Measurements from ENCODE around the gene NKAIN2.

NKAIN2 gene

DNA sequence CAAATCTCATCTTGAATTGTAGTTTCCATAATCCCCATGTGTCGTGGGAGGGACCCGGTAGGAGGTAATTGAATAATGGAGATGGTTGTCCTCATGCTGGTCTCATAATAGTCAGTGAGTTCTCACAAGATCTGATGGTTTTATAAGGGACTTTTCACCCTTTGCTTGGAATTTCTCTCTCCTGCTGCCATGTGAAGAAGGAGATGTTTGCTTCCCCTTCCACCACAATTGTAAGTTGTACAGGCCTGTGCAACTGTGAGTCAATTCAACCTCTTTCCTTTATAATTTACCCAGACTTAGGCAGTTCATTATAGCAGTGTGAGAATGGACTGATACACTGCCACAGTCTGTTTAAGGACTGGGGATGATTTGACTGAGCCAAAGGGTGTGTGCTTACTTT is 44.7 kb downstream of the NKAIN2 start:
- no peak overlapping the region for H3K4me3 ChIP-seq (ENCODE audit: low read depth, low read length)
- TF ChIP-seq, protein P1, sequence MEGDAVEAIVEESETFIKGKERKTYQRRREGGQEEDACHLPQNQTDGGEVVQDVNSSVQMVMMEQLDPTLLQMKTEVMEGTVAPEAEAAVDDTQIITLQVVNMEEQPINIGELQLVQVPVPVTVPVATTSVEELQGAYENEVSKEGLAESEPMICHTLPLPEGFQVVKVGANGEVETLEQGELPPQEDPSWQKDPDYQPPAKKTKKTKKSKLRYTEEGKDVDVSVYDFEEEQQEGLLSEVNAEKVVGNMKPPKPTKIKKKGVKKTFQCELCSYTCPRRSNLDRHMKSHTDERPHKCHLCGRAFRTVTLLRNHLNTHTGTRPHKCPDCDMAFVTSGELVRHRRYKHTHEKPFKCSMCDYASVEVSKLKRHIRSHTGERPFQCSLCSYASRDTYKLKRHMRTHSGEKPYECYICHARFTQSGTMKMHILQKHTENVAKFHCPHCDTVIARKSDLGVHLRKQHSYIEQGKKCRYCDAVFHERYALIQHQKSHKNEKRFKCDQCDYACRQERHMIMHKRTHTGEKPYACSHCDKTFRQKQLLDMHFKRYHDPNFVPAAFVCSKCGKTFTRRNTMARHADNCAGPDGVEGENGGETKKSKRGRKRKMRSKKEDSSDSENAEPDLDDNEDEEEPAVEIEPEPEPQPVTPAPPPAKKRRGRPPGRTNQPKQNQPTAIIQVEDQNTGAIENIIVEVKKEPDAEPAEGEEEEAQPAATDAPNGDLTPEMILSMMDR (IDR thresholded peaks at IDR 0.05; ENCODE audit: insufficient read depth, low read depth, low read length, missing control alignments), result no peak
- no peak for DNase-seq (ENCODE audit: low read depth)

DNA sequence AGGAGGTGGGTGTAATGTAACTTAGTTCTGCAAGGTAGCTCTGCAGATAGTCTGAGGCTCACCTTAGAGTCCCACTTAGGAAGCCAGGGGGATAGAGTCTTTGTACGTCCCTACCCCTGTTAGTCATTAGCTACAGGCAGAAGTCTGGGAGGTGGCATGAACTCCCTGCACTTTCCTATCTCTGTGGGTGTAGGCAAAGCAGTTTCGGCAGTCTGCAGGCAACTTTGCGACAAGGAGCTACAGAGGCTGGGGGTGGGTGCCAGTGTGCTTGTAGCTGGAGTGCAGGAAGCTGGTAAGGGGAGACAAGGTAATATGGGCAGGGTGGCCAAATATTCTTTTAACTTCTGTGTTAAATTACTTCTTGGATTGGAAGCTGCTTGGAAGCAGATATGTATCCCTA is 45.7 kb downstream of the NKAIN2 start:
- TF ChIP-seq, protein P1 (IDR thresholded peaks at IDR 0.05; ENCODE audit: insufficient read depth, low read depth, low read length, missing control alignments), result no peak
- H3K4me3 ChIP-seq (ENCODE audit: low read depth, low read length), result no peak overlapping the region
- DNase-seq (ENCODE audit: low read depth), result no peak

DNA sequence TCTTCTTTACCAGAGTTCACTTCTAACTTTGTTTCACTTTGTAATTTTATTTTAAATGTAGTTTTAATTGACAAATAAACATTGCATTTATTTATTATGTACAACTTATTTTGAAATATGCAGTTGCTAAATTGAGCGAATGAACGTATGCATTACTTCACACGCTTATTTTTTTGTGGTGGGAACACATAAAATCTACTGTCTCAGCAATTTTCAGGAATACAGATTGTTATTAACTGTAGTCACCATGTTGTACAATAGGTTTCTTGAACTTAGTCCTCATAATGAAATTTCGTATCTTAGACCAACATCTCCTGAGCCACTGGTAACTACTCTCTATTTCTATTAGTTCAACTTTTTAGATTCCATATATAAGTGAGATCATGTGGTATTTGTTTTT is 46.9 kb downstream of the NKAIN2 start:
- DNase-seq (ENCODE audit: low read depth), result no peak
- no peak overlapping the region for H3K4me3 ChIP-seq (ENCODE audit: low read depth, low read length)
- TF ChIP-seq, protein P1 (IDR thresholded peaks at IDR 0.05; ENCODE audit: insufficient read depth, low read depth, low read length, missing control alignments), result no peak

DNA sequence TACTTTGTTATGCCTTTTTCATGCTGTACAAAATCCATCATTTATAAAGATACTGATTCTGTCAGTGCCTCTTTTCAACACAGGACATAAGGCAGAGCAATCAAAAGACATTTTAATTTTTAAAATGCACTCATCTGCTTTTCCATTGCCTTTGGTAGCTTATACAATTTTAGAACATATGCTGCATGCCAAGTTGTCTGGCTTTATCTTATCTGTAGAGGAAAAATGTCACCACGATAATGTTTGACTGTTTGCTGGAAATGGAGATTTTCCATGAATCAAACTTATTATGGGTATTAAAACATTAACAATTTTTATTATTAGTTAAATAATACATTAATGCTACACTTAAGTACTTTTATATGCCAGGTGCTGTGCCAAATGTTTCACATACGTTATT is 50.5 kb downstream of the NKAIN2 start:
- no peak for DNase-seq (ENCODE audit: low read depth)
- no peak overlapping the region for H3K4me3 ChIP-seq (ENCODE audit: low read depth, low read length)
- TF ChIP-seq, protein P1 (IDR thresholded peaks at IDR 0.05; ENCODE audit: insufficient read depth, low read depth, low read length, missing control alignments), result no peak

DNA sequence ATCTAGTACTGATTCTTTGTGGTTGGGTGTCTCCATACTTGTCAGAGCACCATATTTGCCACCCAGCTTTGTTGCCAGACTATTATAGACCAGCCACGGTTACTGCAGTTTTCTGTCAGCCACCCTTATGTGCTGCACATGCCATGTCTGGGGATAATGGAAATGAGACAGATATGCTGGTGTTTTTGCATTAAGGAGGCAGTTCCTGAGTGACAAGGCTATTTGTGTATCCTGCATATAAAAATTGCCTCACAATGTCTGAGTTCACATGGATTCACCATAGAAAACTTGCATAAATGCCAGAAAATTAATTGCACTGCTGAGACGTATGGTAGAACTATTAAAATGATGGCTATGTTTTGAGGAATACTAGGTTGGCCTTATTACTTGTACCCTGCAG is 51.8 kb downstream of the NKAIN2 start:
- DNase-seq (ENCODE audit: low read depth), result no peak
- no peak overlapping the region for H3K4me3 ChIP-seq (ENCODE audit: low read depth, low read length)
- TF ChIP-seq, protein P1 (IDR thresholded peaks at IDR 0.05; ENCODE audit: insufficient read depth, low read depth, low read length, missing control alignments), result no peak

DNA sequence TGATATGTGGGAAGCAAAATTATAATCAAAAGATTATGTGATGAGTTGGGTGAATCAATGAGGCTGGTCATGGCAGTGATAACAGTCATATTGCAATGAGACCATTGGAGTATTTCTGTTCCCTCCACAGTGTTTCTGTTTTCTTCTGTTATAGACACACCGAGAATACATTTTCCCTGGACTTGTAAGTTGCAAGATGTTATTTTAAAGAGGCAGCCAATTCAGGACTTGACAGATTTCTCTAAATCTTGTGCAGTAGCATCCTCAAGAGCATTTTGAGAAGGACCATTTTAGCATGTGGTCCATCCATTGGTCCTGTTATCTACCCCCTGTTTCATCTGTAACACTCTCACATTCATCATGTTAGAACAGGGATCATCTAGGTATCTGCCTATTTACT is 55.6 kb downstream of the NKAIN2 start:
- DNase-seq (ENCODE audit: low read depth), result no peak
- TF ChIP-seq, protein P1 (IDR thresholded peaks at IDR 0.05; ENCODE audit: insufficient read depth, low read depth, low read length, missing control alignments), result no peak
- H3K4me3 ChIP-seq (ENCODE audit: low read depth, low read length), result no peak overlapping the region

DNA sequence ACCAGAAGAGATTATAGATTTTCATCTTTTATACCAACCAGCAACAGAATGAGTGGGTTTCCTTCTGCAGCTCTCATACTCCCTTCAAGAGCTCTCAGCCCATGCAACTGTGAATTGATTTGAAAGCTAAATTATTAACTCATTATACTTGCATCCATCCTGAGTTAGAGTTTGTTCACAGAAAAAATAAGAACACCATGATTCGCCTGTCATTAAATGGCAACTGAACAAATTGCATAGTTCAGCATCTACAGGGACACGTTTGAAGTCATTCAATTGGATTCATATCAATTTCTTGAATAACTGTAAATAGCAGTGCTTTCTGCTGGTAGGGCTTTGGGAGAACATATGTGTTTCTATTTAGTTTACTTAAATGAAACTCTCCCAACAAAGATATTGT is 65.7 kb downstream of the NKAIN2 start:
- H3K4me3 ChIP-seq (ENCODE audit: low read depth, low read length), result no peak overlapping the region
- TF ChIP-seq, protein P1 (IDR thresholded peaks at IDR 0.05; ENCODE audit: insufficient read depth, low read depth, low read length, missing control alignments), result no peak
- DNase-seq (ENCODE audit: low read depth), result no peak

All from GM12865 (cell line).